Ovary (tissue), 3 donors: Measurements from ENCODE around the gene PLXNB3.

Experiments used
- EP300 ChIP-seq: sonication (generic); formaldehyde crosslinking; IDR thresholded peaks from one replicate; pipeline ENCODE4 v1.6.1; 2017; ENCODE audit warnings: antibody characterized with exemption
- POLR2A ChIP-seq: fragments of 450-650 bp; IDR thresholded peaks from one replicate; pipeline ENCODE4 v1.6.1; 2017; ENCODE audit warnings: antibody characterized with exemption, mild to moderate bottlenecking, moderate library complexity
- TF ChIP-seq, protein P1 (sequence below), 3 donors: fragments of 450-650 bp in 2 of 3; fragments of 200-600 bp in 1 of 3; IDR thresholded peaks; one replicate each; pipeline versions ENCODE4 v1.5.1 to v1.8.0; 2016 to 2022; ENCODE audit warnings: antibody characterized with exemption in 3 of 3, mild to moderate bottlenecking in 1 of 3
- donor health status: DM: no; HTN: no; CAD: no.

DNA sequence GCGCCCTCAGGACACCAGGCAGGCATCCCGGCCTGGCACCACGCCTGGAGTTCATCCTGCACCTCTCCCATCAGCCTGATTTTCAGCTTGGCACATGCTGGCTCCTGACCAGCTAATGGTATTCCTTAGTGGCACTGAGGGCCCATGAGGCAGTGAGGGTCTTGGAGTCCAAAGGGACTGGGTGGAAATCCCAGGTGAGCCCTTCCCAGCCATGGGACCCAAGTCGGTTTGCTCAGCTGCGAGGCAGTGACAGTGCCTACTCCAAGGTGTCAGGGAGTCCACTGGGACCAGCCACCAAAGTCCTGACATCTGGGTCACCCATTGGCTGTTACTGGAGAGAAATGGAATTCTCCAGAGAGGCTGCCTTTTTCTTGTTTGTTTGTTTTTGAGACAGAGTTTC lies 35.3 kb downstream of the PLXNB3 start:
- TF ChIP-seq, protein P1, sequence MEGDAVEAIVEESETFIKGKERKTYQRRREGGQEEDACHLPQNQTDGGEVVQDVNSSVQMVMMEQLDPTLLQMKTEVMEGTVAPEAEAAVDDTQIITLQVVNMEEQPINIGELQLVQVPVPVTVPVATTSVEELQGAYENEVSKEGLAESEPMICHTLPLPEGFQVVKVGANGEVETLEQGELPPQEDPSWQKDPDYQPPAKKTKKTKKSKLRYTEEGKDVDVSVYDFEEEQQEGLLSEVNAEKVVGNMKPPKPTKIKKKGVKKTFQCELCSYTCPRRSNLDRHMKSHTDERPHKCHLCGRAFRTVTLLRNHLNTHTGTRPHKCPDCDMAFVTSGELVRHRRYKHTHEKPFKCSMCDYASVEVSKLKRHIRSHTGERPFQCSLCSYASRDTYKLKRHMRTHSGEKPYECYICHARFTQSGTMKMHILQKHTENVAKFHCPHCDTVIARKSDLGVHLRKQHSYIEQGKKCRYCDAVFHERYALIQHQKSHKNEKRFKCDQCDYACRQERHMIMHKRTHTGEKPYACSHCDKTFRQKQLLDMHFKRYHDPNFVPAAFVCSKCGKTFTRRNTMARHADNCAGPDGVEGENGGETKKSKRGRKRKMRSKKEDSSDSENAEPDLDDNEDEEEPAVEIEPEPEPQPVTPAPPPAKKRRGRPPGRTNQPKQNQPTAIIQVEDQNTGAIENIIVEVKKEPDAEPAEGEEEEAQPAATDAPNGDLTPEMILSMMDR (IDR thresholded peaks at IDR 0.05): no peak
- no peak for TF ChIP-seq POLR2A
- no peak for TF ChIP-seq EP300
